Measurements from ENCODE around the gene HYAL4. TPM values are rescaled to one million over a fixed set of nuclear protein-coding genes. Genes with fewer than 3 reads are reported as not detected.

Gene HYAL4
- total and polyA plus RNA-seq, 2 of the 13 experiments (the other 11 are each of a cell fraction or from before 2014, with no cell fraction given): not detected

- TF ChIP-seq THAP8 (CRISPR knock-in tag; IDR thresholded peaks at IDR 0.05; ENCODE audit: borderline replicate concordance): no peak
- no peak for TF ChIP-seq MLX (CRISPR knock-in tag; IDR thresholded peaks at IDR 0.05)
- TF ChIP-seq AKAP8 (CRISPR knock-in tag; IDR thresholded peaks at IDR 0.05): no peak
- TF ChIP-seq ZNF572 (CRISPR knock-in tag; IDR thresholded peaks at IDR 0.05): no peak
- TF ChIP-seq ZFP82 (CRISPR knock-in tag; IDR thresholded peaks at IDR 0.05; ENCODE audit: borderline replicate concordance): no peak
- TF ChIP-seq ZNF17 (CRISPR knock-in tag; IDR thresholded peaks at IDR 0.05): no peak
- TF ChIP-seq ETV6 (CRISPR knock-in tag; conservative IDR thresholded peaks at IDR 0.05): no peak
- TF ChIP-seq, protein P1, sequence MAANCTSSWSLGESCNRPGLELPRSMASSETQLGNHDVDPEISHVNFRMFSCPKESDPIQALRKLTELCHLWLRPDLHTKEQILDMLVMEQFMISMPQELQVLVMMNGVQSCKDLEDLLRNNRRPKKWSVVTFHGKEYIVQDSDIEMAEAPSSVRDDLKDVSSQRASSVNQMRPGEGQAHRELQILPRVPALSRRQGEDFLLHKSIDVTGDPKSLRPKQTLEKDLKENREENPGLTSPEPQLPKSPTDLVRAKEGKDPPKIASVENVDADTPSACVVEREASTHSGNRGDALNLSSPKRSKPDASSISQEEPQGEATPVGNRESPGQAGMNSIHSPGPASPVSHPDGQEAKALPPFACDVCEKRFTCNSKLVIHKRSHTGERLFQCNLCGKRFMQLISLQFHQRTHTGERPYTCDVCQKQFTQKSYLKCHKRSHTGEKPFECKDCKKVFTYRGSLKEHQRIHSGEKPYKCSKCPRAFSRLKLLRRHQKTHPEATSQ (CRISPR knock-in tag; IDR thresholded peaks at IDR 0.05; ENCODE audit: borderline replicate concordance): no peak
- TF ChIP-seq PHF8 (CRISPR knock-in tag; IDR thresholded peaks at IDR 0.05): no peak
- no peak for TF ChIP-seq SAFB2 (CRISPR knock-in tag; IDR thresholded peaks at IDR 0.05; ENCODE audit: borderline replicate concordance, low read depth)
Observed at GRCh38 chr7:123820864-123821263, 24.1 kb upstream of the HYAL4 start (continued).

DNA sequence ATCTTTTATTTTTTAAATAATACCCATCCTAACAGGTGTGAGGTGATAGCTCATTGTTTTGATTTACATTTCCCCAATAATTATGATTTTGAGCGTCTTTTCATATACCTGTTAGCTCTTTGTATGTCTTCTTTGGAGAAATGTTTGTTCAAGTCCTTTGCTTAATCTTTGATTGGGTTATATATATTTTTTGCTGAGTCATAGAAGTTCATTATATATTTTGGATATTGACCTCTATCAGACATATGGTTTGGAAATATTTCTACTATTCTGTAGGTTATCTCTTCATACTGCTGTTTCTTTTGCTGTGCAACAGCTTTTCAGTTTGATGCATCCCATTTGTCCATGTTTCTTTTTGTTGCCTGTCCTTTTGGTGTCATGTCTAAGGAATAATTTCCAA lies 23.6 kb upstream of the HYAL4 start:
- Histone ChIP-seq H3K9ac (ENCODE audit: insufficient read depth, low read depth, low read length) (no peak overlapping the region), H2AFZ (ENCODE audit: low read length) (no peak overlapping the region), H3K4me3 (replicated peaks in 1 of 3; ENCODE audit: insufficient read depth in 1 of 3, low read depth in 2 of 3, low read length in 3 of 3) (no peak overlapping the region), H3K79me2 (ENCODE audit: insufficient read depth, low read length) (no peaks in the 10 kb centered on the region), H3K36me3 (replicated peaks in 1 of 2; ENCODE audit: control insufficient read depth in 1 of 2, insufficient read depth in 2 of 2, low read length in 2 of 2) (no peaks in the 10 kb centered on the region), H3K27ac (ENCODE audit: extremely low read length, insufficient read depth, low read length) (no peak overlapping the region), H3K4me2 (ENCODE audit: low read depth, low read length) (no peak overlapping the region), H4K20me1 (ENCODE audit: insufficient read depth, low read length) (no peaks in the 10 kb centered on the region), H3K27me3 (ENCODE audit: control insufficient read depth in 1 of 2, insufficient read depth in 2 of 2, low read length in 2 of 2) (no peaks in the 10 kb centered on the region), H3K9me3 (ENCODE audit: low read length) (no peaks in the 10 kb centered on the region), H3K4me1 (ENCODE audit: insufficient read depth, low read length) (peaks cover 6% of the 10 kb centered on the region; the same call in 1 of the 2 replicates)
- in situ Hi-C loops (cut with HindIII; ENCODE audit: extremely low pct_ligation_motif_present, low pct_unique_long_range_greater_than_20kb) (no loop called here), intact Hi-C loops (cut with micrococcal nuclease; ENCODE audit: unreplicated experiment) (no loop called here)
- ATAC-seq (no peak), DNase-seq (ENCODE audit: low spot score) (no peak), FAIRE-seq (no peak)
- no TSS peak for BruUV-seq (replicated peaks)
- ChIA-PET POLR2A (no interaction called here), CTCF (ENCODE audit: low intra/inter-chr PET ratio, low total read pairs) (no interaction called here)
- 32% methylated on average over 1 of the region's 1 CpG for WGBS (ENCODE audit: low lambda C conversion rate)
- peak; percentile 45; the same call in 1 of the 2 replicates for TF ChIP-seq MAFF (IDR thresholded peaks at IDR 0.05; ENCODE audit: low read depth, low read length)
- no peak for TF ChIP-seq ZNF543 (CRISPR knock-in tag; IDR thresholded peaks at IDR 0.05)
- TF ChIP-seq NCOA2 (CRISPR knock-in tag; IDR thresholded peaks at IDR 0.05): no peak
- TF ChIP-seq MAFK (conservative IDR thresholded peaks at IDR 0.05 in 1 of 2, IDR thresholded peaks at IDR 0.05 in 1 of 2; ENCODE audit: low read length in 2 of 2): peak; percentile 46 to 80; a peak in 3 of 4 replicates
- TF ChIP-seq NFE2L2 (IDR thresholded peaks at IDR 0.05; ENCODE audit: low read length): peak; percentile 81
